Putamen (tissue), 1 donor: Measurements from ENCODE around the gene IGF2.
"Not testable (repeated sequence)": the region's sequence is repeated elsewhere in the genome, so short reads cannot be mapped to it uniquely, and the experiment has no call there.

Experiments
- DNase-seq: peaks from one replicate; pipeline ENCODE4 v3.0.0-alpha.2; 2016; ENCODE audit warnings: low spot score

Gene IGF2

DNA sequence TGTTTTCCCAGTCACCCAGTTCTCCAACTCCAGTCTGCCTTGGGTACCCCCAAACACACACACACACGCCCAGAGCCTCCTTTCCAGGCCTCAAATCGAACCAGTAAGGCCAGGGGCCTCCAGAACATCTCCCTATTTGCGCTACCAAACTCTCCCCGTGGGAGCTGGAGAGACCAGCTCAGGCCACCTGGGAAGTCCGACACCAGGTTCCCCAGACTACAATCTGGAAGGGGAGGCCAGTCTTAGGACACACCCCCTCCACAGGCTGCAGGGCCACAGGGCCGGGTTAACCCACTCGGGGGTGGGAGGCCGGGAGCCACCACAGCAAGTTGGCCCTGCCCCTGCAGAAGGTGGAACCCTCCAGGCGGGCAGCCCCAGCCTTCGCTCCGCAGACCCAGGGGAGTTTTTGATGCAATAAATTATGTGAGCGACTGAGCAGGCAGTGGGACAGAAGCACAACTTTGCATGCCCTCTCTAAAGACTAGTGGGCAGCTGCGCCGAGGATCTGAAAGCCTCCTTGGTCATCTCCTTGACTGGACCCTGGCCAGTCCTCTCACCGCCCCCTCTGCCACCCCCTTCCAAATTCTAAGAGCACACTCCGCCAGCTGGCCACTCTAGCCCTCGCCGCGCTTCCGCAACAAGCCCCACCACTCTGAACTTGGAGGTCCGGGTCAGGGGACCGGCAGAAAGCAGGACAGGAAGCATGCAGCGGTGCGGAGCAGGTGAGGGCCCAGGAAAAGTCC is 2.8 kb downstream of the IGF2 start:
- DNase-seq: no peak

DNA sequence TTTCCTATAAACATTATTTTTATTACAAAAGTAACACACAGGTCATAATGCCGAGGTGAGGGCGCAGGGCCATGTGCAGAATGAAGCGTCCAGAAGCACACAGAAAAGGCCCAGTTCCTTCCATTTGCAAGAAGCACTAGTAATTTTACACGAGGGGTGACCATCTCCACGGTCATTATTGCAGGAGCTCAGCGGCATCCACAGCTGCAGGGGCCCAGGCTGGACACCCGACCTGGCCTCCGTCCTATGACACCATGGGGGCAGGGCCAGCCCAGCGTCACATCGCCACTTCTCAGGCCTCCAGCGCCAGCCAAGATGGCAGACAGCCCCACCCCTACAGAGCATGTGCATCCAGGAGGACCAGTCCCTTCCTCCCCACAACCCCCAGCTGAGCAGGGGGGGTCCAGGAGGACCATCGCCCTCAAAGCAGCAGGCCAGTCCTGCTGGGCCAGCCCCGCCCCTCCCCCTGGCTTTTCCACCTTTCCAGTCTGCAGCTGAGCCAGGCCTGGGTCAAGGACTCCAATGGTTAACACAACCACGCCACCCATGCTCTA is 3.5 kb downstream of the IGF2 start:
- no peak for DNase-seq

DNA sequence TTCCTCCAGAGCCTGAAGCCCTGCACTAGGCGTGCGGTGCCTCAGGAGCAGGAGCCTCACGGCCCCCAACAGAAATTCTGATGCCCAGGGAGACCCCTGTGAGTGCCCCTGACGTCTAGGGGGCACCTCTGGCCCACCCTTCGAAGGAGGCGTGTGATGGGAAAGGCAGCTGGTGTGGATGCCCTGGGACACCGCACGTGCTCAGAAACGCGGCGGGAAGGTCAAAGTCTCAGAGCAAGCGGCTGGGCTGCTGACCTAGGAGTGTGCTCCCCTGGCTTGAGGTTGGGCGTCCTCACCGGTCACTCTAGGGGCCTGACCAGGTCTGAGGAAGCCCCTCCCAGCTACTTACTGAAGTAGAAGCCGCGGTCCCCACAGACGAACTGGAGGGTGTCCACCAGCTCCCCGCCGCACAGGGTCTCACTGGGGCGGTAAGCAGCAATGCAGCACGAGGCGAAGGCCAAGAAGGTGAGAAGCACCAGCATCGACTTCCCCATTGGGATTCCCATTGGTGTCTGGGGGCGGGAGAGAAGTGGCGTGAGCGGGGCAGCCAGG is 4.1 kb downstream of the IGF2 start:
- DNase-seq: no peak

- DNase-seq: no peak
These were observed 4.9 kb downstream of the IGF2 start for GRCh38 chr11:2134022-2135010.

GRCh38 chr11:2133241-2134021 is 5.8 kb downstream of the IGF2 start:
- DNase-seq: no peak

- no peak for DNase-seq
These were observed 6.3 kb downstream of the IGF2 start for GRCh38 chr11:2132874-2133240.

DNA sequence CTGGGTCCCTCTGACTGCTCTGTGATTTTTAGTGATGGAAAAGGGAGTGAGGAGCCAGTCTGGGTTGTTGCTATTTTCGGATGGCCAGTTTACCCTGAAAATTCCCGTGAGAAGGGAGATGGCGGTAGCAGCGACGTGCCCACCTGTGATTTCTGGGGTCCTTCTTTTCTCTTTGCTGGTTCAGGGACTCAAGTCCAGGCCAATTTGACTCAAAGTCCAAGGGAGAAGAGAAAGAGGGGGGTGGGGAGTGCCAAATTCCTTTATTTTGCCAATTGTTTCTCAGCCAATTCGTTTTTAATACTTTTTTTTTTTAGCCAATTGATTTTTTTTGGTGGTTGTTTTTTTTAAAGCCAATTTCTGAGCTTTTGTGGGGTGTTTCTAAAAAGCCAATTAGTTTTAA is 6.9 kb downstream of the IGF2 start:
- DNase-seq: no peak

DNA sequence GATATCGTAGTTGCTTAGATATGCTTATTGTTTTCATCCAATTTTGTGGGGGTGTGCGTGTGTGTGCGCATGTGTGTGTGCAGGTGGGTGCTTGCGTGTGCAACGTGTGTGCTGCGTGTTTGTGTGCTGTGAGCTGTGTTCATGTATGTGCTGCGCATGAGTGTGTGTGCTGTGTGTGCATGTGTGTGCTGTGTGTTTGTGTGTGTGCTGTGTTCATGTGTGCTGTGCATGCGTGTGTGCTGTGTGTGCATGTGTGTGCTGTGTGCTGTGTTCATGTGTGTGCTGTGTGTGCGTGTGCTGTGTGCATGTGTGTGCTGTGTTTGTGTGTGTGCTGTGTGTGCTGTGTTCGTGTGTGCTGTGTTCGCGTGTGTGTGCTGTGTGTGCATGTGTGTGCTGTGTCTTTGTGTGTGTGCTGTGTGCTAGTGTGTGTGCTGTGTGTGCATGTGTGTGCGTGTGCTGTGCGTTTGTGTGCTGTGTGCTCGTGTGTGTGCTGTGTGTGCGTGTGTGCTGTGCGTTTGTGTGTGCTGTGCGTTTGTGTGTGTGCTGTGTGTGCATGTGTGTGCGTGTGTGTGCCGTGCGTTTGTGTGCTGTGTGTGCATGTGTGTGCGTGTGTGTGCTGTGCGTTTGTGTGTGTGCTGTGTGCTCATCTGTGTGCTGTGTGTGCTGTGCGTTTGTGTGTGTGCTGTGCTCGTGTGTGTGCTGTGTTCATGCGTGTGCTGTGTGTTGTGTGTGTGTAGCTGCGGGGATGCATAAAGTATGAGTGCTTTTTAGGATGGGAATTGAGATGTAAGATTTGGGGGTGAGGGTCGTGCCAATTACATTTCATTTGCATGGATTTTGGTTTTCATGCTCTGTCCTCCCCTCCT is 7.6 kb downstream of the IGF2 start:
- DNase-seq: no peak

- DNase-seq: no peak
These were observed 8.3 kb downstream of the IGF2 start for GRCh38 chr11:2130881-2131352.

- no peak for DNase-seq
These were observed 9.4 kb downstream of the IGF2 start for GRCh38 chr11:2129699-2130366.

DNA sequence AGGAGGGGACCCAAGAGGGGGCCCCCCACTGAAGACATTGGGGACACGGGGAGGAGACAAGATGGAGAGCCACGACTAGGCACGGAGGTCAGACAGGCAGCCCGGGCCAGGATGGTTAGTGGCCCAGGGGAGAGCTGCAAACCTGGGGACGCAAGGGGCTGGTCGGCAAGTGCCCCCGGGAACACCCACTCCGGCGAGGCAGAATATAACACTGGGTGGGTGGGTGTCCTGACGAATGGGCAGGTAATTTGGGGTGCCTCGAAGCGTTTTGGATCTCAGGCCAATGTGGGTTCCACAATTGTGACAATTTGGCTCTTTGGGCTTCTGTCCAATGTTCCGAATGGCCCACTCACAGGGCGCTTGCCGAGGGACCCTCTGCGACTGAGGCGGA is 9.9 kb downstream of the IGF2 start:
- DNase-seq: no peak

DNA sequence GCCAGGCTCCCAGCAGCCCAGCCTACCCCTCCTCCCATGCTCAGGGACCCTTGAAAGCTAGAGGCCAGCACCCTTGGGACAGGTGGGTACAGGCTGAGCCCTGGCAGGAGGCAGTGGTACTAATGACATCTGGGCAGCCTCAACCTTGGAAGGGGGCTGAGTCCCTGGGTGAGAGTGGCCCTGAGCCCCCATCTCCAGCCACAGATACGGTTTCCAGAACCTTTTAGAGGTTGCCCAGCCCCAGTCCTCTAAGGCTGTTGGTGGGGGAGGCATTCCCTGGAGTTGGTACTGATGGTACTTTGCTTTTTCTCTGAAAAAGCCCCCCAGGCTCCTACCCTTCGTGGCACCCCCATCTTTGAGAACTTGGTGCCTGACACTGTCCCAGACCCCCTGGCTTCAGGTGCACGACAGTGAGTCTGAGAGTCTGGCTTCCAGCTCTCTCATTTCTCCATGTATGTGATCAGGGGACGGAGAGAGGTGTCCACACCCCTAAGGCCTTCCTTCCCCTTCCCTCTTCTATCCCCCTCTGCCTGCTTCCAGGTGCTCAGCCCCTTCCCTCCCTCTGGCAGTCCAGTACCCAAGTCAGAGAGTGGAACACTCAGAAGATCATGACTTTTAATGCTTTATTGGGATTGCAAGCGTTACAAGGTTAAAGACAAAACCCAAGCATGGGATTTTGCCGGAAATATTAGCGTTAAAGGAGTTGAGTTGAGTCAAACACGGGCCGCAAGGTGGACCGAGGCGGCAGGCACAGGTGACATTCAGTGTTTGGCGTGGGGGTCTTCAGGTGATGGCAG is 10.5 kb downstream of the IGF2 start:
- no peak for DNase-seq

DNA sequence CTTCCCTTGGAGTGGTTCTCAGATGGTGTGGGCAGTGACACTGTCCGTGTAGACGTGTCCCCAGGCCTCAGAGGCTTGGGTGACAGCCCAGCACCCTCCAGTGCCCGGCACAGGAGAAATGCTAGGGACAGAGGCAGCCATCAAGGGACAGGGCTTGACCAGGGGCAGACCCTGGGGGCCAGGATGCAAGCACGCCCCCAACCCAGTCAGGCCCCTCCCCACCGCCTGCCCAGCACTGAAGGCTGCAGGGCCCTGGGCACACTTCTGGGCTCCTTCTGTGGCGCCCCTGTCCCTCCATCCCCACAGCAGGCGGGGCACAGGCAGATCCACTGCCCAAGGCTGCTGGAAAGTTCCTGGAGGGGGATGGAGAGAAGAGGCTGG is 11.1 kb downstream of the IGF2 start:
- no peak for DNase-seq

DNA sequence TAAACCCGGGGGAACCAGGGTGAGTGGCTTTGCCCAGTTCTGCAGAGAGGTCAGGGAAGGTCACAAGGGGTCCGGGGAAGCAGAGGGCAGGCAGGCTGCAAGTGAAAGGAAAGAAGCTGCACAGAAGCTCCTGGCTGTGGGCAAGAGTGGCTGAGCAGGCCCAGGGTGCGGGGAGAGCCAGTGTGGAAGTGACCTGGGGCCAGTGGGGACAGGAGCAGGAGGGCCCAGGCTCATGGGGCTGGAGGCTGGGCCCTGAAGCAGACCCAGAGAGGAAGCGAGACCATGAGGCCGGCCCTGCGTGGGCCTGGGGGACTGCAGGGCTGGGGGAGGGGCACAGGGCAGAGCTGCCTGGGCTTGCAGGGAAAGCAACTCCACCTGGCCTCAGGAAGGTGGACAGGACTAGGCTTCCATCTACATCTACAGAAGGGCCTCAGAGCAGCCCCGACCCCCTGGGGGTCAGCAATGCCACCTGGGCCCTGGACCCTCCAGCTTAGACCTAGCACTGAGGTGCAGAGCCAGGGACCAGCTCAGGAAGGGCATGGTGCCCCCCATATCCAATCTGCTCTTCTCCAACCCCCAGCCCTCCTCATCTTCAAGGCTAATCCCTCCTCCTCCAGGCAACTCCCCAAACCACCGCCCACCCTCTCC is 11.6 kb downstream of the IGF2 start:
- no peak for DNase-seq

GRCh38 chr11:2126520-2127085 is 12.6 kb downstream of the IGF2 start:
- DNase-seq: no peak

- DNase-seq: not testable (repeated sequence)
These were observed 14.3 kb downstream of the IGF2 start for GRCh38 chr11:2124736-2125484.

DNA sequence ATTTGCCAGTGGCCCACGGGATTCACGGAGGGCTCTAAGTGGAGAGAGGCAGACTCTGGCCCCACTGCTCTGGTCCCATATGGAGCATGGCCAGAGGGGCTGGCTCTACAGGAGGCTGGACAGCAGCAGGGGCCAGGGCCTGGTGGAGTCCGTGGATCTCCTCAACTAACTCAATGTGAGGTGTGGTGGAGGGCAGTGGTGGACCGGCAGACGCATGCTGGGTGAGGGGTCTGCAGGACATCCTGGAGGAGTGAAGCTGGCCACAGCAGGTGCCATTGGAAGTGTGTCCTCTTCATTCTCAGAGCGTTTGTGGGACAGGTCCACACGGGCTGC is 15.6 kb downstream of the IGF2 start:
- DNase-seq: no peak
